PFSK-1 (cell line): ENCODE measurements around the gene PCDHAC2.

Source experiments
- FOXP2 ChIP-seq: optimal IDR thresholded peaks from 2 replicates; pipeline ENCODE3; 2011; ENCODE audit warnings: borderline replicate concordance, control low read depth, inconsistent platforms; ENCODE audit not compliant: insufficient read depth; ENCODE audit errors: extremely low read length, extremely low read depth
- POLR2AphosphoS5 ChIP-seq: IDR thresholded peaks from 2 replicates; pipeline ENCODE4 v1.6.1; 2012; ENCODE audit warnings: low read depth, mild to moderate bottlenecking, control low read depth, low read length, moderate library complexity
- SIN3A ChIP-seq: IDR thresholded peaks from 2 replicates; pipeline ENCODE4 v1.6.1; 2012; ENCODE audit warnings: mild to moderate bottlenecking, low read length, moderate library complexity, borderline replicate concordance; ENCODE audit not compliant: insufficient read depth
- TAF1 ChIP-seq: IDR thresholded peaks from 2 replicates; pipeline ENCODE4 v1.6.1; 2012; ENCODE audit warnings: low read length, control low read depth, borderline replicate concordance; ENCODE audit not compliant: insufficient read depth
- TF ChIP-seq, protein P1 (sequence below), 2 experiments: IDR thresholded peaks; 2 replicates each; pipeline versions ENCODE4 v1.6.1 to v1.8.0; 2011 to 2012; ENCODE audit warnings: low read depth in 2 of 2, low read length in 2 of 2, control low read depth in 1 of 2, inconsistent platforms in 1 of 2, mild to moderate bottlenecking in 1 of 2, moderate library complexity in 1 of 2; ENCODE audit not compliant: insufficient read depth in 1 of 2

The PCDHAC2 gene

DNA sequence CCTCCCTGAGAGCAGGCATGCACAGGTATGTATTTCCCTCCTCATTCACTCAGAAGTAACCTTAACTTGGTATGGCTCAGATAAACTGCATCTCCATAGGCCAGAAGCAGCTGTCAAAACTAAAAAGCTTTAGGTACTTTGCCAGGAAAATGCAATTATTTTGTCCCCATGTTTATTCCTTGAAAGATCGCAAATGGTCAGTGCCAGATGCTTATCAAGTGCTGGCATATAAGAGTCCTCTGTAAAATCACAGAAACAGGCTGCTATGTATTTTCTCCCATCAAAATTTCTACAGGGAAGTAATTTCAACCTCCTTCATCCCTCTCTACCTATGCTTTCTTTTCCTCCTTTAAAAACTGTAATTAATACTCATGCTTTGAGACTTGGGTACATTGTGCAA lies 12.7 kb downstream of the PCDHAC2 start:
- TF ChIP-seq POLR2AphosphoS5 (no peak), SIN3A (no peak)

DNA sequence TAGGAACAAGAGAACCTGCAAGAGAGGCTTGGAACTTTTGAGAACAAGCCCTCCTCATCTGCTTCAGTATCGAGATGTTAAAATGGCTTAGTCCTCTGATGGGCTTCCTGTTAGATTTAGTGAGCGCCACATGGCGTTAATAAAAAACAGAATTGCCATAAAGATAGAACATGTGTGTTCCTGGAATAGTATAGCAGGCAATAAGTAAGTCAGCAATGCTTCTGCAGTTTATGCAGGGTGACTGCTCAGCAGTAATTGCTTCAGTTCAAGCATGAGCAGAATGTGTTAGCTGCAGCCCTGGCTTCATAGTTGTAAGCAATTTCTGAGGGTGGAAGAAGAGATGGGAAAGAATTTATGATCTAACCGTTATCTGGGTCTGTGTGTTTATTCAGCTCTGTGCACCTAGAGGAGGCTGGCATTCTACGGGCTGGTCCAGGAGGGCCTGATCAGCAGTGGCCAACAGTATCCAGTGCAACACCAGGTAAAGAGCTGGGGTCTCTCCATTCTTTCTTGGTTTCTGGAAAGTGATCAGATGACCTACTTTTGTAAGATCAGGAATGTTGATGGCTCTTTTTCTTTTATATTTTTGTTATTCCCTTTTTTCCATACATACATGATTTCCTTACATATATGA lies 15.9 kb downstream of the PCDHAC2 start:
- TF ChIP-seq POLR2AphosphoS5 = no peak
- TF ChIP-seq, protein P1, sequence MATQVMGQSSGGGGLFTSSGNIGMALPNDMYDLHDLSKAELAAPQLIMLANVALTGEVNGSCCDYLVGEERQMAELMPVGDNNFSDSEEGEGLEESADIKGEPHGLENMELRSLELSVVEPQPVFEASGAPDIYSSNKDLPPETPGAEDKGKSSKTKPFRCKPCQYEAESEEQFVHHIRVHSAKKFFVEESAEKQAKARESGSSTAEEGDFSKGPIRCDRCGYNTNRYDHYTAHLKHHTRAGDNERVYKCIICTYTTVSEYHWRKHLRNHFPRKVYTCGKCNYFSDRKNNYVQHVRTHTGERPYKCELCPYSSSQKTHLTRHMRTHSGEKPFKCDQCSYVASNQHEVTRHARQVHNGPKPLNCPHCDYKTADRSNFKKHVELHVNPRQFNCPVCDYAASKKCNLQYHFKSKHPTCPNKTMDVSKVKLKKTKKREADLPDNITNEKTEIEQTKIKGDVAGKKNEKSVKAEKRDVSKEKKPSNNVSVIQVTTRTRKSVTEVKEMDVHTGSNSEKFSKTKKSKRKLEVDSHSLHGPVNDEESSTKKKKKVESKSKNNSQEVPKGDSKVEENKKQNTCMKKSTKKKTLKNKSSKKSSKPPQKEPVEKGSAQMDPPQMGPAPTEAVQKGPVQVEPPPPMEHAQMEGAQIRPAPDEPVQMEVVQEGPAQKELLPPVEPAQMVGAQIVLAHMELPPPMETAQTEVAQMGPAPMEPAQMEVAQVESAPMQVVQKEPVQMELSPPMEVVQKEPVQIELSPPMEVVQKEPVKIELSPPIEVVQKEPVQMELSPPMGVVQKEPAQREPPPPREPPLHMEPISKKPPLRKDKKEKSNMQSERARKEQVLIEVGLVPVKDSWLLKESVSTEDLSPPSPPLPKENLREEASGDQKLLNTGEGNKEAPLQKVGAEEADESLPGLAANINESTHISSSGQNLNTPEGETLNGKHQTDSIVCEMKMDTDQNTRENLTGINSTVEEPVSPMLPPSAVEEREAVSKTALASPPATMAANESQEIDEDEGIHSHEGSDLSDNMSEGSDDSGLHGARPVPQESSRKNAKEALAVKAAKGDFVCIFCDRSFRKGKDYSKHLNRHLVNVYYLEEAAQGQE (IDR thresholded peaks at IDR 0.05; ENCODE audit: insufficient read depth in 1 of 2, low read depth in 2 of 2, low read length in 2 of 2) = no peak
- no peak for TF ChIP-seq FOXP2
- no peak for TF ChIP-seq TAF1

DNA sequence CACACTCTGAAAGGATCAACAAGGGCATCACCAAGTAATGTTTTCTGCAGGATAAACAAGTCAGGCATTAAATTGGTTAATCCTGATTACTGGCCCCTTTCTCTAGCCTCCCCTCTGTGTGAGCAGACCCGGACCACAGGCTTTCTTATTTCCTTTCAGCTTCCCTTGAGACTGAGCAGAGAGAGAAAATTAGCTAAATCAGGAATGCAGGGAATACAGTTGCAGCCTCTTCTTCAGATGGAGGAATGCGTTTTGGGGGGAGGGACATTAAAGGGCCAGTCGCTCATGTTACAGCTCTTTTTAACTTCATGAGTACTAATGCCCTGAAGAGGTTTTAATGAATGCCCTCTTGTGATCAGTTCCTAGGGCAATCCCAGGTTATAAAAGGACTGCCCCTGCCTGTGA lies 19.8 kb downstream of the PCDHAC2 start:
- TF ChIP-seq FOXP2 = no peak
- TF ChIP-seq SIN3A = no peak
- TF ChIP-seq, protein P1 (IDR thresholded peaks at IDR 0.05; ENCODE audit: insufficient read depth in 1 of 2, low read depth in 2 of 2, low read length in 2 of 2) = no peak
- no peak for TF ChIP-seq TAF1
- TF ChIP-seq POLR2AphosphoS5 = no peak

DNA sequence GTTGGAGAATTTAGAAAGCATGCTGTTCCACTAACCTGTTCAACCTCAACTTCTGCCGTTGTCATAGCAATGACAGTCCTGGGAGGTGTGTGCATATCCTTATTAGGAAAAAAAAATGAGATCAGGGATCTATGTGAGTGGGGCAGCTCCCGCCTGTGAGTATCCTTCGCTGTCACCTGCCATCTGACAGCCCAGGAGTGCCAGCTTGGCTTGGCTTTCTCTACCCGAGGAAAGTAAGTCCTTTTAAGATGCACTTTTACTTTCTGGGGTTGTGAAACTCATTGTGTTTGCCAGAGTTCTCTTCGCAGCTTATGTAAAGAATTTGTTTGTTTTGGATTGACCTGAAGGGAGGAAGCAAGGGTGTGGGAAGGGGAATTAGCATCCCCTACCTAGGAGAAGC lies 21.8 kb downstream of the PCDHAC2 start:
- TF ChIP-seq POLR2AphosphoS5 (no peak), FOXP2 (no peak), TAF1 (no peak), SIN3A (no peak)
- TF ChIP-seq, protein P1 (IDR thresholded peaks at IDR 0.05; ENCODE audit: insufficient read depth in 1 of 2, low read depth in 2 of 2, low read length in 2 of 2) = no peak

DNA sequence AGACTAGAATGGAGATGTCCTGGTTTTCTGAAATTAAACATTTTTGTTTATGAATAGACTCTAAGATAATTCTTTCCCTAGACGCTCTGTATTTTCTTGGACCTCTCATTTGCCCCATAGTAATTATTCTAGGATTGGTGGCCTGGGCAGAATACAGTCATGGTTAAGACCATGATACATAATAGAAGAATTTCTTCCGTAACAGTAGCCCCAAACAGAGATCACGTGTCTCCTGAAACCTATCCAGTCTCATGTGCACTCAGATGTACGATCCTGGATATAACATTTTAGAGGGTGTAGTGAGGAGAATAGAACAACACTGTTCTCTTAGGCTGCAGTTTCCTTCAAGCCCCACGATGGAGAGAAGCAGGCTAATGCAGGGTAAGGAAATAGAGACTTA lies 22.3 kb downstream of the PCDHAC2 start:
- TF ChIP-seq FOXP2 = no peak
- no peak for TF ChIP-seq SIN3A
- no peak for TF ChIP-seq TAF1
- TF ChIP-seq POLR2AphosphoS5 = no peak
- TF ChIP-seq, protein P1 (IDR thresholded peaks at IDR 0.05; ENCODE audit: insufficient read depth in 1 of 2, low read depth in 2 of 2, low read length in 2 of 2) = no peak
